Mucosa of descending colon (tissue), 3 donors: ENCODE measurements around the gene MPZL2. TPM values are rescaled to one million over a fixed set of nuclear protein-coding genes. Genes with fewer than 3 reads are reported as not detected.
A peak's percentile ranks its signal among the peaks of the same experiment; 100 is the strongest.

ENCODE experiments used
- ATAC-seq: fragments of 200-7000 bp; cut with Tn5 transposase; one replicate; pipeline ENCODE4 v1.9.1; 2020; ENCODE audit warnings: mild to moderate bottlenecking, moderate library complexity
- DNase-seq, 3 donors: peaks; one replicate each; pipeline ENCODE4 v3.0.0-alpha.2; 2020
- H3K36me3 ChIP-seq: fragments of 200-600 bp; one replicate; pipeline ENCODE4 v1.8.0; 2021; ENCODE audit warnings: low read depth, mild to moderate bottlenecking
- H3K4me1 ChIP-seq: fragments of 200-600 bp; one replicate; pipeline ENCODE4 v1.8.0; 2021; ENCODE audit warnings: low read depth, mild to moderate bottlenecking
- H3K4me3 ChIP-seq: fragments of 200-600 bp; one replicate; pipeline ENCODE4 v1.8.0; 2021; ENCODE audit warnings: mild to moderate bottlenecking
- H3K9me3 ChIP-seq: fragments of 200-600 bp; one replicate; pipeline ENCODE4 v1.8.0; 2021; ENCODE audit warnings: mild to moderate bottlenecking
- intact Hi-C, 2 donors: fragments of 100-400 bp; cut with DNase I in 1 of 2; cut with micrococcal nuclease in 1 of 2; formaldehyde crosslinking; loops; one replicate each; pipeline versions ENCODE4 v1.11.0 to v1.11.1; 2022; cut with DNase I, micrococcal nuclease
- long read RNA-seq, 2 donors: library from polyadenylated mRNA; unstranded; transcript quantifications; one replicate each; pipeline ENCODE4 v2.0.0, GENCODE V29; 2019 to 2021
- total RNA-seq, 3 donors: library from RNA; stranded (reverse); fragmentation: NEBNext Ultra II Directional in 2 of 3; extraction: Animal tissue kit (Norgen Biotek cat#: 25700) in 2 of 3; gene quantifications; one replicate each; pipeline versions ENCODE4 v1.2.1 to v1.2.4, GENCODE V29; 2021 to 2023
- TF ChIP-seq, protein P1 (sequence below): fragments of 200-600 bp; IDR thresholded peaks from one replicate; pipeline ENCODE4 v1.8.0; 2022; ENCODE audit warnings: antibody characterized with exemption, mild to moderate bottlenecking
- donor health status: DM: no; HTN: no; CAD: no; lungs with moderate emphysema.
- donor health status: DM: no; HTN: no; CAD: no.
- donor health status: DM: no; HTN: yes; CAD: no.

Gene MPZL2
- 10 to 100 TPM; 34.4 to 83.1 (median 72.4) TPM for total RNA-seq
- long read RNA-seq, donor 1, transcript MPZL2-201 (6 exons, 2,620 nt) = major isoform, 22 of 25 reads
- long read RNA-seq, donor 1, partial matches to known transcripts = 0 of 25 reads
- long read RNA-seq, donor 1, other reads (novel, unspliced or antisense) = 2 of 25 reads
- long read RNA-seq, donor 2, transcript MPZL2-202 (5 exons, 1,370 nt) = minor isoform, 6 of 32 reads
- long read RNA-seq, donor 2, transcript MPZL2-201 (6 exons, 2,620 nt) = major isoform, 20 of 32 reads
- long read RNA-seq, donor 2, partial matches to known transcripts = 1 of 32 reads
- long read RNA-seq, donor 2, other reads (novel, unspliced or antisense) = 2 of 32 reads

DNA sequence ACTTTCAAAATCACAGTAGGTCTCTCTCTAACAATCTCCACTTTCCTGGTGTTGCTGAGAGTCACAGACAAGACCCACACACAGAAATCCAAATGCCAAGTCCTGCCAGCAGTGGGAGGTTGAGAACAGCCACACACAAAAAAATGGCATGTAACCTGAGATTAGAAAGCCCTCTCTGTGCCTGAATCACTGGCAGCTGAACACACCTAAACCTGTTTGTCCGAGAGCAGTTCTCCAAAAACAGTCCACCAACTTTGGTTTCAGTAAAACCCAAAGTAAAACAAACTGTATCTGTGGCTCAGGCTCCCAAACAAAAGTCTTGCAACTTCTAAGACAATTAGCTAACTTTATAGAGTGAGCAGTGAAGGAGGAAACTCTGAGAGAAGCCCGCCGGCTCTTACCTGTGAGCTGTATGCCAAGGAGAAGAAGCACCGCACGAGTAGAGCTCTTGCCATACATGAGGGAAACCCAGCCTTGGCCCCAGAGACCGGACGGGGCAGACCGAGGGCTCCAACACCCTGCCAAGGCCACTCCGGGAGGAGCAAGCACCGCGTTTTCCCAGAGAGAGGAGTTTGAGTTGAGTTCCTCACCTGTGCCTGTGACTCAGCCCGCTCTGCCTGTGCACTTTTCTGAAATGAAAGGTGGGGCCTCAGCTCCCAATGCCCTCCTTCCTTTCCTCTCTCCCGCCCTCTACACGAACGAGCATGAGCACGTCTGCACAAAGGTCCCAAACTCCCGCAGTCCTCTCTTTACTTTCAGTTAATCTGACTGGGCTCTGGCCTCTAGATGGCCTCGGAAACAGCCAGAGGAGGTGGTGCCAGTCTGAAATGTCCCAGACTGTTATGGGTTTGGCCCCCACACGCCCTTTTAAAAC, at the start of gene MPZL2:
TSS of gene MPZL2 (minus strand) at position 603 of the 874 bp plus-strand sequence. CDS start at position 459, 144 bp downstream.
- peak within 1 kb of the TSS; percentile 11 for H3K4me3 ChIP-seq
- TF ChIP-seq, protein P1, sequence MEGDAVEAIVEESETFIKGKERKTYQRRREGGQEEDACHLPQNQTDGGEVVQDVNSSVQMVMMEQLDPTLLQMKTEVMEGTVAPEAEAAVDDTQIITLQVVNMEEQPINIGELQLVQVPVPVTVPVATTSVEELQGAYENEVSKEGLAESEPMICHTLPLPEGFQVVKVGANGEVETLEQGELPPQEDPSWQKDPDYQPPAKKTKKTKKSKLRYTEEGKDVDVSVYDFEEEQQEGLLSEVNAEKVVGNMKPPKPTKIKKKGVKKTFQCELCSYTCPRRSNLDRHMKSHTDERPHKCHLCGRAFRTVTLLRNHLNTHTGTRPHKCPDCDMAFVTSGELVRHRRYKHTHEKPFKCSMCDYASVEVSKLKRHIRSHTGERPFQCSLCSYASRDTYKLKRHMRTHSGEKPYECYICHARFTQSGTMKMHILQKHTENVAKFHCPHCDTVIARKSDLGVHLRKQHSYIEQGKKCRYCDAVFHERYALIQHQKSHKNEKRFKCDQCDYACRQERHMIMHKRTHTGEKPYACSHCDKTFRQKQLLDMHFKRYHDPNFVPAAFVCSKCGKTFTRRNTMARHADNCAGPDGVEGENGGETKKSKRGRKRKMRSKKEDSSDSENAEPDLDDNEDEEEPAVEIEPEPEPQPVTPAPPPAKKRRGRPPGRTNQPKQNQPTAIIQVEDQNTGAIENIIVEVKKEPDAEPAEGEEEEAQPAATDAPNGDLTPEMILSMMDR = no peak
- H3K4me1 ChIP-seq = peaks cover 16% of the 10 kb centered on the region
- H3K36me3 ChIP-seq = no peaks in the 10 kb centered on the region
- DNase-seq (peak; percentile 80 to 83 (median 82)), ATAC-seq (peak; percentile 87)
- intact Hi-C loops = loop anchor here in 1 of 2 donors (5.0 kb wide), 1 partner anchor 62 kb away; no protein-coding TSS in a partner anchor
- no peaks in the 10 kb centered on the region for H3K9me3 ChIP-seq

DNA sequence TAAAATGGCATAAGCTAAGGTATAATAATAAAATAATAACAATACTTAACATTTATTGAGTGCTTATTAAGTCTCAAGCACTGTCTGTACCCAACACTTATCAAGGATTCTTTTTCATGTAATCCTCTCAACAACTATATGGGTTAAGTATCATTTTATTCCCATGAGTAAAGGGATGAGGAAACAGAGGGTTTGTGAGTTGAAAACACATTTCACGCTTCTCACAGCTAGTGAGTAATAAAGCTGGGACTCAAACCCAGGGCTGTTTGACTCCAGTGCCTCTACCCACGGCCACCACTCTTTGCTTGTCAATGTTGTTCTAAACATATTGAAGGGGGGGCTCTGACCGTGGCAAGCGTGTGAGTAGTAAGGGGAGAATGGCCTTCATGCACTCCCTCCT, 49.1 kb upstream of the MPZL2 start:
- DNase-seq = no peak
- Histone ChIP-seq H3K4me3 (no peak overlapping the region), H3K36me3 (no peaks in the 10 kb centered on the region), H3K4me1 (peaks cover 42% of the 10 kb centered on the region), H3K9me3 (no peaks in the 10 kb centered on the region)
- ATAC-seq = no peak
- intact Hi-C loops = no loop called here
- TF ChIP-seq, protein P1 = no peak

DNA sequence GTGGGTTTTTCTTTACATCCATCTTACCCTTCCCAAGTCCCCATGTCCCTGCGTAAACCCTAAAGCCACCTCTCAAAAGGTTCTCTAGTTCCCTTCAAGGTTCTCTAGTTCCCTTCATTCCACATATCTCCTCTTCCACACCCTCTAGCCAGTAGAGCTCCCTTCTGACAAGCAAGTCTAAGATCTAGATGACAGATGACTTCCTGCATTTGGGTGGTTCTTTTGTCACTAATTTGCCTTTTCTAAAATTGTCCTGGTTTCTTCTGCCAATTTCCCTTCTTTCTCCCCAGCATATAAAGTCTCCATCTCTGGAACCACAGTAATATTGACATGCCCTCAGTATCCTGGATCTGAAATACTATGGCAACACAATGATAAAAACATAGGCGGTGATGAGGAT, 48.2 kb upstream of the MPZL2 start:
- no peaks in the 10 kb centered on the region for H3K9me3 ChIP-seq
- no peaks in the 10 kb centered on the region for H3K36me3 ChIP-seq
- peaks cover 39% of the 10 kb centered on the region for H3K4me1 ChIP-seq
- intact Hi-C loops = no loop called here
- no peak for ATAC-seq
- TF ChIP-seq, protein P1 = no peak
- H3K4me3 ChIP-seq = no peak overlapping the region
- no peak for DNase-seq

DNA sequence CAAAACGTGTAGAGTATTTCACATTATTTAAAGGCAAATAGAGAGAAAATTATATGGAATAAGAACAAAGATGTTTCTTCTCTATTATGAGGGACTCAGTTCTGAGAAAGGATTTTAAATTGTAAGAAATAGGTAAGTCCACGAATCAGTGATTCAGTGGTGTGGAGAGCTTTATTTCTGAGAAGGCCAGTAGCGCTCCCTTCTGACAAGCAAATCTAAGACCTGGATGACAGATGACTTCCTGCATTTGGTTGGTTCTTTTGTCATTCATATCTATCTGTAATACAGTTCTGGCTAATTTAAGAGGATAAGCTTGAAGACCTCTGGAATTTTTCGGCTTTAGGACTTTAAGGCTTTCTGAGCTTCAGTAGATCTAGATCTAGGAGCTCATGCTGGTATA, 47.4 kb upstream of the MPZL2 start:
- DNase-seq (no peak), ATAC-seq (no peak)
- intact Hi-C loops = no loop called here
- Histone ChIP-seq H3K4me3 (no peak overlapping the region), H3K9me3 (no peaks in the 10 kb centered on the region), H3K4me1 (peaks cover 31% of the 10 kb centered on the region), H3K36me3 (no peaks in the 10 kb centered on the region)
- TF ChIP-seq, protein P1 = no peak

- TF ChIP-seq, protein P1 = no peak
- ATAC-seq (peak; percentile 69), DNase-seq (no peak)
- Histone ChIP-seq H3K36me3 (no peaks in the 10 kb centered on the region), H3K4me1 (peaks cover 25% of the 10 kb centered on the region), H3K4me3 (no peak overlapping the region), H3K9me3 (no peaks in the 10 kb centered on the region)
- intact Hi-C loops = no loop called here
Measured at GRCh38 chr11:118310781-118311485, 46.8 kb upstream of the MPZL2 start.
